Mesendoderm (in vitro differentiated cells): Measurements from ENCODE around the gene RABGEF1.
"Not testable (repeated sequence)": the region's sequence is repeated elsewhere in the genome, so short reads cannot be mapped to it uniquely, and the experiment has no call there.

ENCODE experiments used
- DNase-seq: peaks from one replicate; pipeline ENCODE4 v3.0.0; 2013
- H2AK5ac ChIP-seq: 2 replicates; pipeline ENCODE4 v1.6.1; 2013; ENCODE audit warnings: low read length, inconsistent platforms
- H2BK120ac ChIP-seq: 2 replicates; pipeline ENCODE4 v1.6.1; 2013; ENCODE audit warnings: low read depth, mild to moderate bottlenecking, low read length, moderate library complexity, mixed read lengths
- H2BK15ac ChIP-seq: replicated peaks from 2 replicates; pipeline ENCODE4 v1.6.1; 2013; ENCODE audit warnings: low read depth, mild to moderate bottlenecking, moderate library complexity
- H2BK5ac ChIP-seq: 2 replicates; pipeline ENCODE4 v1.6.1; 2013; ENCODE audit warnings: low read length, inconsistent platforms
- H3K18ac ChIP-seq: 2 replicates; pipeline ENCODE4 v1.6.1; 2013; ENCODE audit warnings: mild to moderate bottlenecking, low read length, mixed read lengths
- H3K23ac ChIP-seq: one replicate; pipeline ENCODE4 v1.6.1; 2013; ENCODE audit warnings: low read length
- H3K27ac ChIP-seq: 2 replicates; pipeline ENCODE4 v1.5.1; 2013; ENCODE audit warnings: low read depth, mild to moderate bottlenecking, inconsistent platforms, low read length, moderate library complexity
- H3K27me3 ChIP-seq: 2 replicates; pipeline ENCODE4 v1.6.1; 2013; ENCODE audit warnings: low read length, control low read depth, mild to moderate bottlenecking, inconsistent platforms; ENCODE audit not compliant: insufficient read depth, poor library complexity
- H3K36me3 ChIP-seq: 2 replicates; pipeline ENCODE4 v1.6.1; 2013; ENCODE audit warnings: low read length, inconsistent platforms; ENCODE audit not compliant: control insufficient read depth, insufficient read depth
- H3K4ac ChIP-seq: one replicate; pipeline ENCODE4 v1.6.1; 2013; ENCODE audit warnings: low read depth, mild to moderate bottlenecking, low read length, moderate library complexity
- H3K4me1 ChIP-seq: 2 replicates; pipeline ENCODE4 v1.6.1; 2013; ENCODE audit warnings: low read depth, low read length, inconsistent platforms; ENCODE audit not compliant: control insufficient read depth
- H3K4me2 ChIP-seq: 2 replicates; pipeline ENCODE4 v1.6.1; 2013; ENCODE audit warnings: low read length
- H3K4me3 ChIP-seq: 2 replicates; pipeline ENCODE4 v1.5.1; 2013; ENCODE audit warnings: mild to moderate bottlenecking, low read length
- H3K56ac ChIP-seq: one replicate; pipeline ENCODE4 v1.6.1; 2013; ENCODE audit warnings: low read length
- H3K79me1 ChIP-seq: 2 replicates; pipeline ENCODE4 v1.6.1; 2013; ENCODE audit warnings: low read length, inconsistent platforms
- H3K79me2 ChIP-seq: 2 replicates; pipeline ENCODE4 v1.6.1; 2013; ENCODE audit warnings: mild to moderate bottlenecking, low read length; ENCODE audit not compliant: control insufficient read depth, insufficient read depth
- H3K9ac ChIP-seq: 2 replicates; pipeline ENCODE4 v1.6.1; 2013; ENCODE audit warnings: low read length, inconsistent platforms
- H4K5ac ChIP-seq: one replicate; pipeline ENCODE4 v1.6.1; 2013; ENCODE audit warnings: low read length
- H4K8ac ChIP-seq: one replicate; pipeline ENCODE4 v1.6.1; 2013; ENCODE audit warnings: low read depth, mild to moderate bottlenecking, control low read depth, low read length, moderate library complexity
- WGBS: extraction: QIAGEN DNeasy Blood & Tissue Kit; methylation state at CpG from one replicate; pipeline ENCODE4 v1.1.7; 2013; ENCODE audit warnings: low lambda C conversion rate, missing lambda C conversion rate; ENCODE audit not compliant: insufficient coverage; ENCODE audit errors: extremely low coverage; 5-methylcytosine and 5-hydroxymethylcytosine counted together

The RABGEF1 gene

DNA sequence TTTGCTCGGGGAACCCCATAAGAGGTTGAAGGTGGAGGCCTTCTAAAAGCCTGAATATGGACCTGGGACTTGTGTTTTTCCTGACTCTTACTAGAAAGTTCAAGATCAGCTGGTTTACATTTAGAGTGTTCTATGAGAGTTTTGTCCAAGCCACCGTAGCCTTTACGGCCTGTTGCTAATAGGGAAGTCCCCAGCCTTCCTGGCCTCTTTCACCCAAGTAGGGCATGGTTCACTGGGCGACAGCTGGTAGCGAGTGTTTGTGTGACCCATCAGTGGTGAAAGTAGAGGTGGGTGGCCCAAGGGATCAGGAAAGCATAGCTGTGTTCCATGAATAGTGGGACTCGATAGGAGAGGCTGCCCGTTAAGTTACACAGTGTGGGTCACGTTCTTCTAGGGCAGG lies 60.1 kb downstream of the RABGEF1 start:
- H3K4me1 ChIP-seq: no peaks in the 10 kb centered on the region
- H3K9ac ChIP-seq: no peak overlapping the region
- H3K27me3 ChIP-seq: no peaks in the 10 kb centered on the region
- no peak overlapping the region for H4K5ac ChIP-seq
- no peak overlapping the region for H3K23ac ChIP-seq
- H3K27ac ChIP-seq: no peak overlapping the region
- WGBS: no CpG with 5 or more reads among the region's 8 CpGs
- H3K4me3 ChIP-seq: no peak overlapping the region
- no peak overlapping the region for H2BK15ac ChIP-seq
- H3K79me2 ChIP-seq: no peaks in the 10 kb centered on the region
- H3K4ac ChIP-seq: no peak overlapping the region
- H4K8ac ChIP-seq: no peak overlapping the region
- no peak overlapping the region for H2BK120ac ChIP-seq
- H3K56ac ChIP-seq: no peak overlapping the region
- H3K4me2 ChIP-seq: no peak overlapping the region
- no peaks in the 10 kb centered on the region for H3K79me1 ChIP-seq
- H3K18ac ChIP-seq: no peak overlapping the region
- H3K36me3 ChIP-seq: peaks cover 1% of the 10 kb centered on the region
- DNase-seq: no peak
- no peak overlapping the region for H2BK5ac ChIP-seq
- H2AK5ac ChIP-seq: no peak overlapping the region

- H2BK120ac ChIP-seq: no peak overlapping the region
- no peak overlapping the region for H3K23ac ChIP-seq
- H3K4me3 ChIP-seq: no peak overlapping the region
- H3K4ac ChIP-seq: no peak overlapping the region
- H3K9ac ChIP-seq: no peak overlapping the region
- no peaks in the 10 kb centered on the region for H3K27me3 ChIP-seq
- H2BK5ac ChIP-seq: no peak overlapping the region
- H3K79me2 ChIP-seq: no peaks in the 10 kb centered on the region
- no peak overlapping the region for H3K4me2 ChIP-seq
- no CpG with 5 or more reads among the region's 4 CpGs for WGBS
- H3K56ac ChIP-seq: no peak overlapping the region
- no peak overlapping the region for H2AK5ac ChIP-seq
- no peaks in the 10 kb centered on the region for H3K4me1 ChIP-seq
- H3K18ac ChIP-seq: no peak overlapping the region
- H4K5ac ChIP-seq: no peak overlapping the region
- H3K27ac ChIP-seq: no peak overlapping the region
- no peaks in the 10 kb centered on the region for H3K79me1 ChIP-seq
- H2BK15ac ChIP-seq: no peak overlapping the region
- peaks cover 3% of the 10 kb centered on the region for H3K36me3 ChIP-seq
- DNase-seq: no peak
- no peak overlapping the region for H4K8ac ChIP-seq
These were observed 63.5 kb downstream of the RABGEF1 start for GRCh38 chr7:66804001-66804400.

- H3K27me3 ChIP-seq: no peaks in the 10 kb centered on the region
- H3K27ac ChIP-seq: no peak overlapping the region
- no peak overlapping the region for H3K4me2 ChIP-seq
- H3K4me3 ChIP-seq: no peak overlapping the region
- no peak overlapping the region for H3K23ac ChIP-seq
- no CpG with 5 or more reads among the region's 9 CpGs for WGBS
- H3K9ac ChIP-seq: no peak overlapping the region
- H3K36me3 ChIP-seq: peaks cover 2% of the 10 kb centered on the region
- no peak overlapping the region for H2BK15ac ChIP-seq
- H3K4ac ChIP-seq: no peak overlapping the region
- no peak overlapping the region for H3K18ac ChIP-seq
- H4K8ac ChIP-seq: no peak overlapping the region
- no peaks in the 10 kb centered on the region for H3K4me1 ChIP-seq
- no peaks in the 10 kb centered on the region for H3K79me1 ChIP-seq
- no peak overlapping the region for H2BK120ac ChIP-seq
- no peak overlapping the region for H2AK5ac ChIP-seq
- H2BK5ac ChIP-seq: no peak overlapping the region
- DNase-seq: no peak
- no peak overlapping the region for H4K5ac ChIP-seq
- no peaks in the 10 kb centered on the region for H3K79me2 ChIP-seq
- H3K56ac ChIP-seq: no peak overlapping the region
These were observed 67.2 kb downstream of the RABGEF1 start for GRCh38 chr7:66807736-66808135.

DNA sequence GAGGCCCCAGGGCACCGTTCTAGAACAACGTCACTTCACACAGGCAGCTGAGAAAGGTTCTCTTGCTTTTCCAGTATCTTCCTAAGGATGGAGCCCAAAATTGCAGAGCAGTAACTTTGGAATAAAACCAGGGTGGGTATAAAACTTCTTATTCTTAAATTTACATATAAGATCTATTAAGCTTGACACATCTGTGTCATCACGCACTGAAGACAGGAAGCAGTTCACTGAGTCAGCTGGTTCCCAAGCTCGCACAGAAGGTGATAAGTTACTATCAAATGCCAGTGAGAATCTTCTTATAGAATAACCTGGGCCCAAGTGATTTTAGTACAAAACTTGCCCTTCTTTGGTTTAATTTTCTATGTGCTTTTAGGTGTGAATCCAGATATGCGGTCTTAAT lies 70.2 kb downstream of the RABGEF1 start:
- Histone ChIP-seq H3K27ac (no peak overlapping the region), H2BK15ac (no peak overlapping the region), H4K8ac (no peak overlapping the region), H3K23ac (no peak overlapping the region), H3K79me1 (no peaks in the 10 kb centered on the region), H3K27me3 (no peaks in the 10 kb centered on the region), H3K36me3 (peaks cover 2% of the 10 kb centered on the region), H3K18ac (no peak overlapping the region), H3K4ac (no peak overlapping the region), H2BK5ac (no peak overlapping the region), H3K4me3 (no peak overlapping the region), H3K4me2 (no peak overlapping the region), H3K56ac (no peak overlapping the region), H3K4me1 (no peaks in the 10 kb centered on the region), H4K5ac (no peak overlapping the region), H3K9ac (no peak overlapping the region), H2BK120ac (no peak overlapping the region), H2AK5ac (no peak overlapping the region), H3K79me2 (no peaks in the 10 kb centered on the region)
- WGBS: no CpG with 5 or more reads among the region's 5 CpGs
- DNase-seq: no peak

GRCh38 chr7:66815186-66815875 lies 74.8 kb downstream of the RABGEF1 start:
- not testable (repeated sequence) for H3K27me3 ChIP-seq, H3K23ac ChIP-seq, H3K56ac ChIP-seq, H2BK5ac ChIP-seq, H3K4ac ChIP-seq, H2AK5ac ChIP-seq, H3K4me1 ChIP-seq, H3K18ac ChIP-seq, H3K36me3 ChIP-seq, H3K79me2 ChIP-seq, H2BK15ac ChIP-seq, DNase-seq, H3K4me2 ChIP-seq, H3K9ac ChIP-seq, H3K79me1 ChIP-seq, H2BK120ac ChIP-seq, H3K27ac ChIP-seq, H4K5ac ChIP-seq, H4K8ac ChIP-seq, H3K4me3 ChIP-seq
- WGBS: no CpG with 5 or more reads among the region's 15 CpGs

GRCh38 chr7:66815951-66816350 lies 75.4 kb downstream of the RABGEF1 start:
- H3K18ac ChIP-seq: no peak overlapping the region
- H4K5ac ChIP-seq: no peak overlapping the region
- no peak overlapping the region for H3K4ac ChIP-seq
- H4K8ac ChIP-seq: no peak overlapping the region
- no peak overlapping the region for H3K23ac ChIP-seq
- no peak overlapping the region for H3K9ac ChIP-seq
- H3K27me3 ChIP-seq: no peaks in the 10 kb centered on the region
- H2AK5ac ChIP-seq: no peak overlapping the region
- H3K79me1 ChIP-seq: no peaks in the 10 kb centered on the region
- no peak overlapping the region for H2BK120ac ChIP-seq
- H3K4me3 ChIP-seq: no peak overlapping the region
- H3K4me1 ChIP-seq: no peaks in the 10 kb centered on the region
- no peak overlapping the region for H3K27ac ChIP-seq
- H3K4me2 ChIP-seq: no peak overlapping the region
- H3K56ac ChIP-seq: no peak overlapping the region
- no CpG with 5 or more reads among the region's 7 CpGs for WGBS
- no peaks in the 10 kb centered on the region for H3K79me2 ChIP-seq
- H2BK5ac ChIP-seq: no peak overlapping the region
- H2BK15ac ChIP-seq: no peak overlapping the region
- no peaks in the 10 kb centered on the region for H3K36me3 ChIP-seq
- DNase-seq: no peak
